Caco-2 (cell line): Measurements from ENCODE around the gene ELL2. TPM values are rescaled to one million over a fixed set of nuclear protein-coding genes. Genes with fewer than 3 reads are reported as not detected.

ENCODE experiments used
- BruUV-seq: library from RNA; stranded (reverse); fragments of 400-500 nt; replicated peaks from 2 replicates; lab custom pipeline; 2021; lab: Mats Ljungman, UMichigan
- CTCF ChIA-PET: fragments of 300-600 bp; sonication (Branson Sonifier 250); formaldehyde crosslinking; loops from one replicate; lab custom pipeline; 2022; ENCODE audit warnings: antibody characterized with exemption; lab: Charles Lee
- POLR2A ChIA-PET: fragments of 300-600 bp; sonication (Branson Sonifier 250); formaldehyde crosslinking; loops from one replicate; lab custom pipeline; 2022; ENCODE audit warnings: antibody characterized with exemption; lab: Charles Lee
- DNase-seq, 2 experiments: peaks; one replicate each; pipeline versions ENCODE4 v3.0.0 to v3.0.0-alpha.2; 2020 to 2022
- H3K27me3 ChIP-seq: replicated peaks from 2 replicates; pipeline ENCODE4 v1.6.0; 2011; ENCODE audit warnings: low read length; ENCODE audit not compliant: control insufficient read depth, insufficient read depth
- H3K36me3 ChIP-seq: 2 replicates; pipeline ENCODE4 v1.5.1; 2011; ENCODE audit warnings: low read length; ENCODE audit not compliant: control insufficient read depth, insufficient read depth
- H3K4me1 ChIP-seq: fragments of 250-450 bp; sonication (Bioruptor Pico); 2 replicates; pipeline ENCODE4 v1.5.1; 2020; ENCODE audit warnings: mild to moderate bottlenecking
- H3K4me3 ChIP-seq: 2 replicates; pipeline ENCODE4 v1.5.1; 2011; ENCODE audit warnings: low read depth, mild to moderate bottlenecking, control low read depth, low read length
- H3K9me3 ChIP-seq: fragments of 250-450 bp; sonication (Bioruptor Pico); 2 replicates; pipeline ENCODE4 v1.5.1; 2020; ENCODE audit warnings: mild to moderate bottlenecking, moderate library complexity
- H3K27ac Mint-ChIP-seq: one replicate; pipeline ENCODE4 v1.8.0; 2022; ENCODE audit warnings: mixed read lengths; ENCODE audit not compliant: unreplicated experiment
- H3K27me3 Mint-ChIP-seq: one replicate; pipeline ENCODE4 v1.8.0; 2022; ENCODE audit warnings: mixed read lengths; ENCODE audit not compliant: insufficient read depth, unreplicated experiment
- H3K36me3 Mint-ChIP-seq: one replicate; pipeline ENCODE4 v1.8.0; 2022; ENCODE audit warnings: mild to moderate bottlenecking, mixed read lengths; ENCODE audit not compliant: insufficient read depth, unreplicated experiment
- H3K4me1 Mint-ChIP-seq: one replicate; pipeline ENCODE4 v1.8.0; 2022; ENCODE audit warnings: low read depth, mixed read lengths; ENCODE audit not compliant: unreplicated experiment
- H3K4me3 Mint-ChIP-seq: one replicate; pipeline ENCODE4 v1.8.0; 2022; ENCODE audit warnings: mild to moderate bottlenecking, moderate library complexity, mixed read lengths; ENCODE audit not compliant: unreplicated experiment
- H3K9me3 Mint-ChIP-seq: one replicate; pipeline ENCODE4 v1.8.0; 2022; ENCODE audit warnings: mixed read lengths; ENCODE audit not compliant: unreplicated experiment
- CTCF ChIP-seq, 2 experiments: fragments of 200-600 bp in 1 of 2; IDR thresholded peaks; 1 replicate in 1 of 2; 2 replicates in 1 of 2; pipeline versions ENCODE4 v1.5.1 to v1.8.0; 2011 to 2022; ENCODE audit warnings: antibody characterized with exemption in 1 of 2, control low read depth in 1 of 2, inconsistent platforms in 1 of 2, low read depth in 1 of 2, low read length in 1 of 2, mild to moderate bottlenecking in 1 of 2, moderate library complexity in 1 of 2; ENCODE audit not compliant: insufficient read depth in 1 of 2, severe bottlenecking in 1 of 2, unreplicated experiment in 1 of 2
- intact Hi-C: fragments of 100-400 bp; cut with micrococcal nuclease; formaldehyde crosslinking; loops from one replicate; pipeline ENCODE4 v1.10.0; 2022; ENCODE audit not compliant: unreplicated experiment
- total RNA-seq: library from RNA; stranded (reverse); gene quantifications from 2 replicates; pipeline ENCODE4 v1.2.3, GENCODE V29; 2022

The ELL2 gene
- total RNA-seq, 1 experiment from 2014 or later: 81.0 TPM

- Histone ChIP-seq H3K9me3 (no peaks in the 10 kb centered on the region), H3K4me1 (peaks cover 3% of the 10 kb centered on the region), H3K4me3 (no peak overlapping the region), H3K27me3 (no peaks in the 10 kb centered on the region), H3K36me3 (no peaks in the 10 kb centered on the region)
- Mint-ChIP-seq H3K27ac (no peak overlapping the region), H3K9me3 (peaks cover 9% of the 10 kb centered on the region), H3K4me3 (no peak overlapping the region), H3K27me3 (no peaks in the 10 kb centered on the region), H3K36me3 (no peaks in the 10 kb centered on the region), H3K4me1 (no peaks in the 10 kb centered on the region)
- CTCF ChIA-PET: no interaction called here
- no TSS peak for BruUV-seq
- DNase-seq: no peak
- intact Hi-C loops: no loop called here
- POLR2A ChIA-PET: no interaction called here
- TF ChIP-seq CTCF (IDR thresholded peaks at IDR 0.05; ENCODE audit: insufficient read depth in 1 of 2, low read depth in 1 of 2, low read length in 1 of 2, severe bottlenecking in 1 of 2, unreplicated experiment in 1 of 2): no peak
Measured at GRCh38 chr5:96007051-96007450, 45.4 kb upstream of the ELL2 start.

GRCh38 chr5:96006291-96006690 is 44.6 kb upstream of the ELL2 start:
- intact Hi-C loops: no loop called here
- CTCF ChIA-PET: no interaction called here
- POLR2A ChIA-PET: no interaction called here
- TF ChIP-seq CTCF (IDR thresholded peaks at IDR 0.05; ENCODE audit: insufficient read depth in 1 of 2, low read depth in 1 of 2, low read length in 1 of 2, severe bottlenecking in 1 of 2, unreplicated experiment in 1 of 2): no peak
- no peak overlapping the region for H3K27ac Mint-ChIP-seq
- H3K27me3 Mint-ChIP-seq: no peaks in the 10 kb centered on the region
- H3K4me1 Mint-ChIP-seq: peaks cover under 1% of the 10 kb centered on the region
- no peaks in the 10 kb centered on the region for H3K36me3 ChIP-seq
- H3K27me3 ChIP-seq: no peaks in the 10 kb centered on the region
- H3K9me3 ChIP-seq: no peaks in the 10 kb centered on the region
- no peak overlapping the region for H3K4me3 ChIP-seq
- H3K36me3 Mint-ChIP-seq: no peaks in the 10 kb centered on the region
- peaks cover 9% of the 10 kb centered on the region for H3K9me3 Mint-ChIP-seq
- BruUV-seq: no TSS peak
- no peak overlapping the region for H3K4me3 Mint-ChIP-seq
- no peak for DNase-seq
- H3K4me1 ChIP-seq: peaks cover 10% of the 10 kb centered on the region

GRCh38 chr5:96004754-96005153 is 43.1 kb upstream of the ELL2 start:
- BruUV-seq: no TSS peak

More at GRCh38 chr5:96004754-96005153, 43.1 kb upstream of the ELL2 start:
- no peak overlapping the region for H3K4me3 Mint-ChIP-seq
- H3K36me3 ChIP-seq: no peaks in the 10 kb centered on the region
- no peaks in the 10 kb centered on the region for H3K27me3 Mint-ChIP-seq
- peaks cover 13% of the 10 kb centered on the region for H3K4me1 Mint-ChIP-seq
- peaks cover 9% of the 10 kb centered on the region for H3K9me3 Mint-ChIP-seq
- H3K4me1 ChIP-seq: peaks cover 21% of the 10 kb centered on the region
- H3K27me3 ChIP-seq: no peaks in the 10 kb centered on the region
- H3K9me3 ChIP-seq: no peaks in the 10 kb centered on the region
- H3K36me3 Mint-ChIP-seq: no peaks in the 10 kb centered on the region
- H3K27ac Mint-ChIP-seq: no peak overlapping the region
- POLR2A ChIA-PET: no interaction called here
- no peak overlapping the region for H3K4me3 ChIP-seq
- intact Hi-C loops: no loop called here
- DNase-seq: no peak
- CTCF ChIA-PET: no interaction called here
- no peak for TF ChIP-seq CTCF (IDR thresholded peaks at IDR 0.05; ENCODE audit: insufficient read depth in 1 of 2, low read depth in 1 of 2, low read length in 1 of 2, severe bottlenecking in 1 of 2, unreplicated experiment in 1 of 2)
